Kidney capillary endothelial cell (primary cell): ENCODE data around the gene NUMB.

ENCODE experiments used
- DNase-seq: peaks from one replicate; pipeline ENCODE4 v3.0.0-alpha.2; 2018; ENCODE audit warnings: low spot score

Gene NUMB

GRCh38 chr14:73232984-73233383 is 225.4 kb downstream of the NUMB start:
- DNase-seq = no peak

- DNase-seq = peak; percentile 47
These were observed 226.1 kb downstream of the NUMB start for GRCh38 chr14:73231981-73232851.

DNA sequence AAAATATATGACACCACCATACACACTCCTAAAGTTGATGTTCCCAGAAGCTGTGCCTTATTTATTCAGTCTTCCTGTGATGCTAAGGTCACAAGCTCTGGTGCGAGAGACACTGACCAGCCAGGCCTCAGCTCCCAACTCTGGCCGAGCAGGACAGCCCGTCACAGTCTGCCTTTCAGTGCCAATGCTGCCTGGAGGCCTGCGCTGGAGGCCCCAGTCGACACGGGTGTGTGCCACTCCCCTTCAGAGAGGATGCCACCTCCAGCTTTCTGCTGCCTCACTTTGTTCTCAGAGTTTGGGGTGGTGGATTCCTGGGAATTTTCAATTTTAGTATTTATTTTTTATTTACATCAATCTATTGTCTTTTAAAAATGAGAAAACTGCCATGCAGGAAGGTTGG is 228.3 kb downstream of the NUMB start:
- no peak for DNase-seq

DNA sequence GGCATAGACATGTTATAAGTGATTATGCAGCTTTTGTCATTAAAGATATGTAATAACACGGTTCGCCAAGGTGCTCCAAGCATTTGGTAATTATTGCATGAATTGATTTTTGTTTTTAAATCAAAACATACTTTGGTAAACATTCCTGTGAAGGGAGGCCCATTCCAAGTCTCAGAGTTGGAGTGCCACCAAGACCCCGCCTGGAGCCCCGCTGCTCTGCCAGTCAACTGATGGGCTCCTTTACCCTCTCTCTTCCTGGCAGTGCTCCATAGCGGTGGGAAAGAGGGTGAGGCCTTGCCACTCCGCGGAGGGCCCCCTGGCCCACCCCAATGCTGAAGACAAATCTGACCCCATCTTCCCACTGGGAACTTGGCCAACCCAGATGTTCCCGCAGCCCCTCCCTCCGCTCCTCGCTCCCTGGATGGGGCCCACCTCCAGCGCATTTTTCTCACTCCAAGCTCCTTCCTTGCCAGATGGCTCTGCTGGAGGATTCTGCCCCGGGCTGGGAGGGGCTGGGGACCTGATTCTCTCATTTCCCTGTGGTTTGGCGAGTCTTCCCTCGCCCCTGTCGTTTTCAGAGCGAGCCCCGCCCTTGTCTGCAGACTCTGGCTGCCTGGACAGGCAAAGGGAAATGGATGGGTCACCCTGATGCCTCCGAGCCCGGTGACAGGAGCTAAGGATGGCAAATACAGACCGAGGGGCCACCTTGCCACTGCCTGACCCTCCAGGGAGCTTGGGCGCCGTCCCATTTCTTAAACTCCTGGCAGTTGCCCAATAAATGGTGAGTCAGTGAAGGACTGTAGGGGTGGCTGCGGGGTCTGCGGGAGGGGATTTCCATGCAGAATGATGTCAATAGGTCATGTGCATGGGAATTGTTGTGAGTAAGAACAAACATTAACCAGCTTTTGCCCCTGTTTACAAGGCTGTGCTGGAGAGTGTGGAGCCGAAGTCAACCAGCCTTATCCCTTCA is 230.2 kb downstream of the NUMB start:
- DNase-seq = peak; percentile 63

DNA sequence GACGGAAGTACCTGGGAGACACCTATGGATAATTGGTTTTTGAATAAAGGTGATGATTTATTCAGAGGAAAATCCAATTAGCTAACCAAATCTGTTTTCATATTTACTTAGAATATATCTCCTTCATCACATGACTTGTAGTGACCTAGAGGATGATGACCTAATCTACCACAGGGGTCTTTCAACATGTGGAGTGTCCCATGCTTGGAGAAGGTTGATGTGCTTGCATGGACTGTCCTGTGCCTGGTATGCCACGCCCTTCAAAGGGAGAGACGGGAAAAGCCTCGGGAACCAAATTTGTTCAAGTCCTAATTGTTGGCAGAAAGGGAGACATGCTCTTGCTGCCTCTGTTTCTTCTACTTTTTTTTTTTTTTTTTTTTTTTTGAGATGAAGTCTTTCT is 232.8 kb downstream of the NUMB start:
- DNase-seq = no peak
